ENCODE measurements around the gene BLNK.

BLNK gene

DNA sequence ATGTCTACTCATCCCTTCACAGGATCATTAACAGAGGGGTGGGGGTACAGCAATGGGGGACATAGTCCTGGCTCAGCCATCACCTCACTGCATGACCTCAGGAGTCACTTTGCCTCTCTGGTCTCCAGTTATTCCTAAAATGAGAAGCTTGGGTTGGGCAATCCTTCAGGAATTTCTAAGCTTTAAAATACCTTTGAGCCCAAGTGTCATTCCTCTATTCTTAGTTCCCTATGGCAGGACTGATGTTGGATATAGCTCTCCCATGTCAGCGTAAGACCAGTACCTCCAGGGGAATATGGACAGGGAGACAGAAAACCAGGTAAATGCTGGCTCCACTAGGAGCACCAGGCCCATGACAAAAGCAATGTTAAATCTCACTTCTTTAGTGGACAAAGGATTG, 34.5 kb downstream of the BLNK start:
- no peak for FAIRE-seq
- DNase-seq (ENCODE audit: insufficient read length, low spot score) = no peak
- TF ChIP-seq POU2F2 (IDR thresholded peaks at IDR 0.05; ENCODE audit: low read depth, low read length) = no peak
- no peak for TF ChIP-seq POLR2AphosphoS5 (IDR thresholded peaks at IDR 0.05; ENCODE audit: low read depth, low read length)
- no peak for TF ChIP-seq SPI1 (IDR thresholded peaks at IDR 0.05; ENCODE audit: low read depth, low read length)
- no peak for TF ChIP-seq PAX5 (IDR thresholded peaks at IDR 0.05; ENCODE audit: insufficient read depth, low read length, severe bottlenecking)
- TF ChIP-seq TAF1 (IDR thresholded peaks at IDR 0.05; ENCODE audit: low read depth, low read length) = no peak
- no peak for TF ChIP-seq POLR2A (IDR thresholded peaks at IDR 0.05; ENCODE audit: low read depth, low read length)

- DNase-seq (ENCODE audit: insufficient read length, low spot score) (no peak), FAIRE-seq (no peak)
- TF ChIP-seq TAF1 (IDR thresholded peaks at IDR 0.05; ENCODE audit: low read depth, low read length) (no peak), POLR2AphosphoS5 (IDR thresholded peaks at IDR 0.05; ENCODE audit: low read depth, low read length) (no peak), SPI1 (IDR thresholded peaks at IDR 0.05; ENCODE audit: low read depth, low read length) (no peak), POLR2A (IDR thresholded peaks at IDR 0.05; ENCODE audit: low read depth, low read length) (no peak), POU2F2 (IDR thresholded peaks at IDR 0.05; ENCODE audit: low read depth, low read length) (no peak), PAX5 (IDR thresholded peaks at IDR 0.05; ENCODE audit: insufficient read depth, low read length, severe bottlenecking) (no peak)
These were observed 35.3 kb downstream of the BLNK start for GRCh38 chr10:96236090-96236478.

DNA sequence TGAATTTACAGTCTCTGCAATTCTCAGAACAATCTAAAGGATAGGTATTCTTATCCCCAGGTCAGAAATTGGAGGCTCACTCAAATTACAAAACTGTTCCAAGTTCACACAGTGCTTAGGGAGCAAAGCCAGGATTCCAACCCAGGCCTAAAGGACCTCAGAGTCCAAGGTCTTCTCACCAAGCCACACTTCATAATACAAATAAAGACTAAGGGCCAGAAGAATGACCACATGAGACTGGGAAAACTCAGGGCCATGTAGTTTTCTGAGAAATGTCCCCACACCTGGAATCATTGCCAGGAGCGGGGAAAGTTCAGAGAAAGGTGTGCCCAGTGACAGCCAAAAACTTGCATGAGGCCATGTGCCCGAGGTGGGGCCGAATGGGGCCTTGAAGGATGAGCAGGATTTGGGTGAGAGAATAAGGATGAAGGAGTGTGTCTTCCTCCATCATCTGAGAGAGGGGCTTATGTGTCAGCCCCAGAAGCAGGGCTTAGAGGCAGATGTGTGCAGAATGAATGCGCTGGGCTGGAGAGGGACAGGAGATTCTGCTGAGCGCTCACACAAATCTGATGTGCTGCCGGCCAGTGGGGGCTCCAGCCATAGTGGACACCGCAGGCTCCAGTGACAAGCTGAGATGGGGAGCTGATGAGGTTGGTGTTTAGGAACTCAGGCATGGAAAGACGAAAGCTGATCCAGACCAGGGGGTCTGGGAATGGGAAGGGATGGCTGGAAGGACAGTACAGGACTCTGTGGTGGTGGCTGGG, 35.9 kb downstream of the BLNK start:
- TF ChIP-seq SPI1 (IDR thresholded peaks at IDR 0.05; ENCODE audit: low read depth, low read length) (no peak), POLR2AphosphoS5 (IDR thresholded peaks at IDR 0.05; ENCODE audit: low read depth, low read length) (no peak), POU2F2 (IDR thresholded peaks at IDR 0.05; ENCODE audit: low read depth, low read length) (no peak), TAF1 (IDR thresholded peaks at IDR 0.05; ENCODE audit: low read depth, low read length) (no peak), POLR2A (IDR thresholded peaks at IDR 0.05; ENCODE audit: low read depth, low read length) (no peak)
- FAIRE-seq (peak; percentile 61), DNase-seq (ENCODE audit: insufficient read length, low spot score) (no peak)

DNA sequence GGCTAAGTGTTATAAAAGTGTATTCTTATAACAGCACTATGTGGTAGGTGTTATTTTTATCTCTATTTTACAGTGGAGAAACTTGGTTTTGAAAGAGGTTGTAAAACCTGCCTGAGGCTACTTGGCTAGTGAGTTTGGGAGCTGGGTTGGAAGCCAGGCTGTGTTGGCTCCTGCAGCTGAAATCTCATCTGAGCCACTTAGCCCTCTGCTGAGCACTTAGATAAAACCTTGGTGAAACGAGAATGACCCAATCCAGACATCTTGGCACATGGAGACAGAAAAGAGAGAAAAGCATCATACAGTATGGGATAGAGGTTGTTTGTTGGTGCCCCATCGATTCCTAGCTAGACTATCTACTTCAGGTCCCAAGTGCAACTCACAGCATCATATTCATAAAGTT, 37.4 kb downstream of the BLNK start:
- DNase-seq (ENCODE audit: insufficient read length, low spot score) = no peak
- peak; percentile 57 for FAIRE-seq
- TF ChIP-seq POLR2A (IDR thresholded peaks at IDR 0.05; ENCODE audit: low read depth, low read length) = no peak
- TF ChIP-seq PAX5 (IDR thresholded peaks at IDR 0.05; ENCODE audit: insufficient read depth, low read length, severe bottlenecking) = no peak
- TF ChIP-seq POU2F2 (IDR thresholded peaks at IDR 0.05; ENCODE audit: low read depth, low read length) = no peak
- TF ChIP-seq SPI1 (IDR thresholded peaks at IDR 0.05; ENCODE audit: low read depth, low read length) = no peak

GRCh38 chr10:96230527-96230926, 40.8 kb downstream of the BLNK start:
- FAIRE-seq (peak; percentile 31), DNase-seq (ENCODE audit: insufficient read length, low spot score) (no peak)
- TF ChIP-seq POLR2A (IDR thresholded peaks at IDR 0.05; ENCODE audit: low read depth, low read length) (no peak), POU2F2 (IDR thresholded peaks at IDR 0.05; ENCODE audit: low read depth, low read length) (no peak), SPI1 (IDR thresholded peaks at IDR 0.05; ENCODE audit: low read depth, low read length) (no peak), POLR2AphosphoS5 (IDR thresholded peaks at IDR 0.05; ENCODE audit: low read depth, low read length) (no peak), TAF1 (IDR thresholded peaks at IDR 0.05; ENCODE audit: low read depth, low read length) (no peak), PAX5 (IDR thresholded peaks at IDR 0.05; ENCODE audit: insufficient read depth, low read length, severe bottlenecking) (no peak)

GRCh38 chr10:96229568-96230030, 41.8 kb downstream of the BLNK start:
- TF ChIP-seq TAF1 (IDR thresholded peaks at IDR 0.05; ENCODE audit: low read depth, low read length) = no peak
- TF ChIP-seq POU2F2 (IDR thresholded peaks at IDR 0.05; ENCODE audit: low read depth, low read length) = peak; percentile 72; the same call in 1 of the 2 replicates
- peak; percentile 97 for FAIRE-seq
- DNase-seq (ENCODE audit: insufficient read length, low spot score) = peak; percentile 53

DNA sequence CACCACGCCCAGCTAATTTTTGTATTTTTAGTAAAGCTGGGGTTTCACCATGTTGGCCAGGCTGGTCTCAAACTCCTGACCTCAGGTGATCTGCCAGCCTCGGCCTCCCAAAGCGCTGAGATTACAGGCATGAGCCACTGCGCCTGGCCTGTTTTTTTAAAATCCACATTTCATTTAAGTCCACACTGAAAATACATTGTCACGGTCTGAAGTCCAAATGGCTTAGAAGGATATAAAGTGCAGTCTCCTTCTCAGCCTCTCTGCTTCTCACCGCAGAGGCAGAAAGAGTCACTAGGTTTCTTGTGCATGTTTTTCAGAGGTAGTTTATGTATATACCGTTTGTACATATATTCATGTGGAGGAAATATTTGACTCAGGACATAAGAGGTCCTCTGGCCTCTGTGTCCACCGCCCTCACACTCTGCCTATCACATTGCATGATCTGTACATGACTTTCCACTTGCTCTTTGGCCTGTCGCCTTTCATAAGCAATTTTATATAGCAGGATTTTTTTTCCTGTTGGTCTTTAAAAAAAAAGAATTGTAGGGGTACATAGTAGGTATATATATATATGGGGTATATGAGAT, 42.9 kb downstream of the BLNK start:
- no peak for DNase-seq (ENCODE audit: insufficient read length, low spot score)
- no peak for TF ChIP-seq POU2F2 (IDR thresholded peaks at IDR 0.05; ENCODE audit: low read depth, low read length)
- no peak for TF ChIP-seq SPI1 (IDR thresholded peaks at IDR 0.05; ENCODE audit: low read depth, low read length)
- no peak for TF ChIP-seq PAX5 (IDR thresholded peaks at IDR 0.05; ENCODE audit: insufficient read depth, low read length, severe bottlenecking)
- no peak for TF ChIP-seq POLR2A (IDR thresholded peaks at IDR 0.05; ENCODE audit: low read depth, low read length)
- TF ChIP-seq POLR2AphosphoS5 (IDR thresholded peaks at IDR 0.05; ENCODE audit: low read depth, low read length) = no peak
- TF ChIP-seq TAF1 (IDR thresholded peaks at IDR 0.05; ENCODE audit: low read depth, low read length) = no peak
- no peak for FAIRE-seq

- FAIRE-seq (no peak), DNase-seq (ENCODE audit: insufficient read length, low spot score) (no peak)
- no peak for TF ChIP-seq TAF1 (IDR thresholded peaks at IDR 0.05; ENCODE audit: low read depth, low read length)
- TF ChIP-seq POU2F2 (IDR thresholded peaks at IDR 0.05; ENCODE audit: low read depth, low read length) = no peak
- no peak for TF ChIP-seq POLR2A (IDR thresholded peaks at IDR 0.05; ENCODE audit: low read depth, low read length)
- no peak for TF ChIP-seq SPI1 (IDR thresholded peaks at IDR 0.05; ENCODE audit: low read depth, low read length)
- no peak for TF ChIP-seq POLR2AphosphoS5 (IDR thresholded peaks at IDR 0.05; ENCODE audit: low read depth, low read length)
- TF ChIP-seq PAX5 (IDR thresholded peaks at IDR 0.05; ENCODE audit: insufficient read depth, low read length, severe bottlenecking) = no peak
These were observed 44.2 kb downstream of the BLNK start for GRCh38 chr10:96227206-96227605.

DNA sequence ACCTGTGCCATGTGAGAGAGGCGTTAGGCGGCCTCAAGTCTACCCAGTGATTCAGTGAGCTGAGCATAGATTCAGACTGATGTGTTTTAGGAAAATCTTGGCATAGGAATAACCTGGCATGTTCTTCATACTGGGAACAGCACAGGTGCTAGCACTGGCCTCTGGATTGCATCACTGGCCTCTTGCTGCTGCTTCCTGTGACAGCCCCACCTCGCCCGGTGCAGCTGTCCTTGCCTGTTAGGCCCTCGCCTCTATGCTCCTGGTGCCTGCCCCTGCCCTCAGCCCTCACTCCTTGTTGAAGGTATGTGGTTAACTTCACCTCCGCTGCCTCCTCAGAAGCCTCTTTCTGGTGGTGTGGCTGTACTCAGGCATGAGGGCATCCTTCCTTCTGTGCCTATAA, 46.2 kb downstream of the BLNK start:
- TF ChIP-seq POLR2A (IDR thresholded peaks at IDR 0.05; ENCODE audit: low read depth, low read length) = no peak
- no peak for TF ChIP-seq POU2F2 (IDR thresholded peaks at IDR 0.05; ENCODE audit: low read depth, low read length)
- no peak for TF ChIP-seq PAX5 (IDR thresholded peaks at IDR 0.05; ENCODE audit: insufficient read depth, low read length, severe bottlenecking)
- no peak for TF ChIP-seq POLR2AphosphoS5 (IDR thresholded peaks at IDR 0.05; ENCODE audit: low read depth, low read length)
- TF ChIP-seq SPI1 (IDR thresholded peaks at IDR 0.05; ENCODE audit: low read depth, low read length) = no peak
- TF ChIP-seq TAF1 (IDR thresholded peaks at IDR 0.05; ENCODE audit: low read depth, low read length) = no peak
- FAIRE-seq = peak; percentile 31
- DNase-seq (ENCODE audit: insufficient read length, low spot score) = no peak

All from GM12891 (cell line).